Fibroblast of the aortic adventitia (primary cell): Measurements from ENCODE around the gene SLC37A3. TPM values are rescaled to one million over a fixed set of nuclear protein-coding genes. Genes with fewer than 3 reads are reported as not detected.
"Not testable (repeated sequence)": the region's sequence is repeated elsewhere in the genome, so short reads cannot be mapped to it uniquely, and the experiment has no call there.

Experiments
- DNase-seq: peaks from one replicate; pipeline ENCODE4 v3.0.0-alpha.2; 2010; ENCODE audit warnings: low read depth
- H3K4me3 ChIP-seq: 2 replicates; pipeline ENCODE4 v1.5.1; 2011; ENCODE audit warnings: low read depth, mild to moderate bottlenecking, control low read depth, low read length, moderate library complexity
- total RNA-seq: library from RNA; depleted of rRNA; stranded (reverse); fragments of >200 nt; gene quantifications from 2 replicates; pipeline ENCODE4 v1.2.3, GENCODE V29; 2012; ENCODE audit warnings: low replicate concordance
- TF ChIP-seq, protein P1 (sequence below): IDR thresholded peaks from 2 replicates; pipeline ENCODE4 v1.5.1; 2011; ENCODE audit warnings: mild to moderate bottlenecking, low read length, control low read depth, inconsistent platforms; ENCODE audit not compliant: insufficient read depth

SLC37A3 gene
- total RNA-seq, 1 donor: 62.3 TPM

DNA sequence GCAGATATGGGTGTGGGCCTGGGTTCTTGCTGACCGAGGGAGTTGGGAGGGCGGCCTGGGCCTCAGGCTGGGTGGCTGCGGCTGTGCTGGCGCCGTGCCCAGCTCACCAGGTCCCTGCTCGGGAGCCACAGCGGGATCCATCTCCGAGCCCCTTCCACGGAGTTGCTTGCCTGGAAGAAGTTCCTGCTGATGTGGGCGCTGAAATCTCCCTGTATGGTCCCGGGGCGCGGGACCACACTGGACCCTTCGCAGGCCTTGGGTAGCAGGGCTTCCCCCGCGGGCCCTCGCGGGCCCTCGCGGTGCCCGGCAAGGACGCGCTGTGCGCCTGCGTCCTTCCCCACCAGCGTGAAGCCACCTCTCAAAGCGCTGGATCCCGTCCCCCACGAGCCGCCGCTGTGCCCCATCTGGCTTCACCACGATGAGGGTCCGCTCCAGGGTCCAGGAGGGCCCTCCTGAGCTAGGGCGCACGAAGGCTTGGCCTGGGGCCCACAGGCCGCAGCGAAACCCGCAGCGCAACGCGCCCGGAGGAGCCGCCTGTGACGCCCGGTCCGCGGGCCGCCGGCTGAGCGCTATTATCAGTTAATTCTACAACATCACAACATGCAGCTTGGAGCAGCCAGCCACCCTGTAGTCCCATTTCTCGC lies 37.0 kb upstream of the SLC37A3 start:
- DNase-seq: no peak
- no peak overlapping the region for H3K4me3 ChIP-seq
- TF ChIP-seq, protein P1, sequence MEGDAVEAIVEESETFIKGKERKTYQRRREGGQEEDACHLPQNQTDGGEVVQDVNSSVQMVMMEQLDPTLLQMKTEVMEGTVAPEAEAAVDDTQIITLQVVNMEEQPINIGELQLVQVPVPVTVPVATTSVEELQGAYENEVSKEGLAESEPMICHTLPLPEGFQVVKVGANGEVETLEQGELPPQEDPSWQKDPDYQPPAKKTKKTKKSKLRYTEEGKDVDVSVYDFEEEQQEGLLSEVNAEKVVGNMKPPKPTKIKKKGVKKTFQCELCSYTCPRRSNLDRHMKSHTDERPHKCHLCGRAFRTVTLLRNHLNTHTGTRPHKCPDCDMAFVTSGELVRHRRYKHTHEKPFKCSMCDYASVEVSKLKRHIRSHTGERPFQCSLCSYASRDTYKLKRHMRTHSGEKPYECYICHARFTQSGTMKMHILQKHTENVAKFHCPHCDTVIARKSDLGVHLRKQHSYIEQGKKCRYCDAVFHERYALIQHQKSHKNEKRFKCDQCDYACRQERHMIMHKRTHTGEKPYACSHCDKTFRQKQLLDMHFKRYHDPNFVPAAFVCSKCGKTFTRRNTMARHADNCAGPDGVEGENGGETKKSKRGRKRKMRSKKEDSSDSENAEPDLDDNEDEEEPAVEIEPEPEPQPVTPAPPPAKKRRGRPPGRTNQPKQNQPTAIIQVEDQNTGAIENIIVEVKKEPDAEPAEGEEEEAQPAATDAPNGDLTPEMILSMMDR: no peak

DNA sequence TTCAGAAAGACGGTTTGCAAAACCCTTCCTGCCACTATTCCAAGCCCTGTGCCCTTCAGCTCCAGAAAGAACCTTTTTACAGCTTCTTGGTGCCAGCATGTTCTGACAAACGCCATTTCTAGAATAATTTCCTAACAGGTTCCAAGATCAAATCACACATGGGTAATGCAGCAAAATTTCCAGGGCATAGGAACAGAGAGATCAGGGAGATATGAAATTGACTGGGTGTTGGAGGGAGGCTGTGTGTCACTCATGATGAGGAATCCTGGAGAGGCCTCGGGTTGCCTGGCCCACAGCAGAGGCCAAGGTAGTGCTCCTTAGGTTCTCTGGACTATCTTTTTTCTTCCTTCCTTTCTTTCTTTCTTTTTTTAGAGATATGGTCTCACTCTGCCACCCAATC lies 35.1 kb upstream of the SLC37A3 start:
- DNase-seq: no peak
- TF ChIP-seq, protein P1: no peak
- H3K4me3 ChIP-seq: no peak overlapping the region

DNA sequence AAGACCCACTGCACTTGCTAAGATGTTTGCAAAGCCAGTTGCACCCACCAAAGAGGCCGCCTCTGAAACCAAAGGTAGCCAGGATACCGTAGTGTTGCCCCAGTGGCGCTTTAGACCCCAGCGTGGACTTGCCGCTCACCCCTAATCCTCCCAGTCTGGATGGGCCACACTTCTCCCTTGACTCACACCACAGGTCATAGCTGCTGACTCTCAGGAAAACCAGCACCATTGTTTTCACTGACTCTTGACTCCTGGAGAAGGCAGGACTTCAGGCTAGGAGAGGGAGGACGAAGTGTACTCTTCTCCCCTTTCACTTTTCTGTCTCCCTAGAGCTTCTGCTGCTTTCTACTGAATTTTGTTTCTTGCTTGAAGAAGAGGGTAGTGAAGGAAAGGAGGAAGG lies 27.8 kb upstream of the SLC37A3 start:
- TF ChIP-seq, protein P1: no peak
- no peak overlapping the region for H3K4me3 ChIP-seq
- no peak for DNase-seq

DNA sequence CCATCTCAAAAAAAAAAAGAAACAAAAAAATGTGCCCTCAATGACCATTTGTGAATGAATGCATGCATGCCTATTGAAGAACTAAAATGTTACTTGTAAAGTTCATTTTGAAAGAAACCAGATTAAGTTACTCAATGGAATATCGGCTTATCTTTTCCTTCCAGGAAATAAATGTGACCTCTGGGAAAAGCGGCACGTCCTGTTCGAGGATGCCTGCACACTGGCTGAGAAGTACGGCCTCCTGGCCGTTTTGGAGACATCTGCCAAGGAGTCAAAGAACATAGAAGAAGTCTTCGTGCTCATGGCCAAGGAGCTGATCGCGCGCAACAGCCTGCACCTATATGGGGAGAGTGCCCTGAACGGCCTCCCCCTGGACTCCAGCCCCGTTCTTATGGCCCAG lies 27.4 kb upstream of the SLC37A3 start:
- no peak overlapping the region for H3K4me3 ChIP-seq
- TF ChIP-seq, protein P1: no peak
- DNase-seq: no peak

DNA sequence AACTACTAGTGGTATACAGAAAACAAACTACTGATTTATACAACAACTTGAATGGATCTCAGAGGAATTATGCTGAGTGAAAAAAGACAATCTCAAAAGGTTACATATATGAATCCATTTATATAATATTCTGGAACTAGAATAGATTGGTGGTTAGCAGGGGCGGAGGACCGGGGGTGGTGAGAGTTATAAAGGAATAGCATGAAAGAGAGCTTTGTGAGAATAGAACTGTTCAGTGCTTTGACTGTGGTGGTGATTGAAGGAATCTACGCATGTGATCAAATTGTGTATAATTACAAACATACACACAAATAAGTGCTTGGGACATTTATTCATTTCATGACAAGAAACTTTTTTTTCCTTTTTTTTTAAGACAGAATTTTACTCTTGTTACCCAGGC lies 25.2 kb upstream of the SLC37A3 start:
- no peak for DNase-seq
- TF ChIP-seq, protein P1: no peak
- no peak overlapping the region for H3K4me3 ChIP-seq

DNA sequence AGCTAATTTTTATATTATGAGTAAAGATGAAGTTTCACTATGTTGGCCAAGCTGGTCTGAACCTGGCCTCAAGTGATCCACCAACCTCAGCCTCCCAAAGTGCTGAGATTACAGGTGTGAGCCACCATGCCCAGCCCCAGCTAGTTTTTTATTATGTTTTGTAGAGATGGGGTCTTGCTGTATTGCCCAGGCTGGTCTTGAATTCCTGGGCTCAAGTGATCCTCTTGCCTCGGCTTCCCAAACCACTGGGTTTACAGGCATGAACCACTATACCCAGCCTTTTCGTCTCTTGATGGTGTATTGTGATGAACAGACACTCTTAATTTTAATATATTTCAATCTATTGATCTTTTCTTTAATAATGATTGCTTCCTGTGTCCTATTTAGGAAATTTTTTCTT lies 23.2 kb upstream of the SLC37A3 start:
- DNase-seq: no peak
- H3K4me3 ChIP-seq: no peak overlapping the region
- TF ChIP-seq, protein P1: no peak

DNA sequence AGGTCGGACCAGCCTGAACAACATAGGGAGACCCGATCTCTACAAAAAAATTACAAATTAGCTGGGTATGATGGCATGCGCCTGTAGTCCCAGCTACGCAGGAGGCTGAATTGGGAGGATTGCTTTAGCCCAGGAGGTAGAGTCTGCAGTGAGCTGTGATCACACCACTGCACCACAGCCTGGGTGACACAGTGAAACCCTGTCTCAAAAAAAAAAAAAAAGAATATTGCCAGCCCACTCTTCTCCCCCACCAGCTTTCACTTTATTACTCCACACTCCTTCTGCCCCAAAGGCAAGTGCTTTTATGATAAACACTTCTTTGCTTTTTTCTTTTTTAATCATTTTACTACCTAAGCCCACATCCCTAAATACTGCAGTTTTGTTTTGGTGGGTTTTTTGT lies 20.3 kb upstream of the SLC37A3 start:
- H3K4me3 ChIP-seq: no peak overlapping the region
- no peak for DNase-seq
- TF ChIP-seq, protein P1: no peak

DNA sequence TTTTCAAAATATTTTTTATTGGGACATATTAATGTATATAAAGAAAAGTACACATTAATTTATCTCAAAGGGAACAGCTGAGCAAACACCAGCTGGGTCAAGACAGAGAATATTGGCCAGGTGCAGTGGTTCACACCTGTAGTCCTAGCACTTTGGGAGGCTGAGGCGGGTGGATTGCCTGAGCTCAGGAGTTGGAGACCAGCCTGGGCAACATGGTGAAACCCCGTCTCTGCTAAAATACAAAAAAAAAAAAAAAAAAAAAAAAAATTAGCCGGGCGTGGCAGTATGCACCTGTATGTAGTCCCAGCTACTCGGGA lies 19.8 kb upstream of the SLC37A3 start:
- DNase-seq: not testable (repeated sequence)

More for the DNA sequence above, 19.8 kb upstream of the SLC37A3 start:
- not testable (repeated sequence) for H3K4me3 ChIP-seq
